Neural crest cell (in vitro differentiated cells): Measurements from ENCODE around the gene FBXO44. TPM values are rescaled to one million over a fixed set of nuclear protein-coding genes. Genes with fewer than 3 reads are reported as not detected.
"Not testable (repeated sequence)": the region's sequence is repeated elsewhere in the genome, so short reads cannot be mapped to it uniquely, and the experiment has no call there.

Source experiments
- DNase-seq: peaks from one replicate; pipeline ENCODE4 v3.0.0; 2021; ENCODE audit warnings: low read depth, mixed read lengths, low spot score
- H3K27ac Mint-ChIP-seq: one replicate; pipeline ENCODE4 v1.8.0; 2021; ENCODE audit warnings: mild to moderate bottlenecking, mixed read lengths; ENCODE audit not compliant: unreplicated experiment
- H3K27me3 Mint-ChIP-seq: 2 replicates; pipeline ENCODE4 v1.8.0; 2021; ENCODE audit warnings: low read depth, mild to moderate bottlenecking, mixed read lengths
- H3K36me3 Mint-ChIP-seq: 2 replicates; pipeline ENCODE4 v1.8.0; 2021; ENCODE audit warnings: low read depth, mild to moderate bottlenecking, mixed read lengths
- H3K4me1 Mint-ChIP-seq: 2 replicates; pipeline ENCODE4 v1.8.0; 2021; ENCODE audit warnings: mixed read lengths
- H3K4me3 Mint-ChIP-seq: one replicate; pipeline ENCODE4 v1.8.0; 2021; ENCODE audit warnings: mild to moderate bottlenecking, mixed read lengths
- H3K9me3 Mint-ChIP-seq: 2 replicates; pipeline ENCODE4 v1.8.0; 2021; ENCODE audit warnings: mixed read lengths
- long read RNA-seq: library from polyadenylated mRNA; unstranded; transcript quantifications from one replicate; pipeline ENCODE4 v2.0.0, GENCODE V29; 2020
- total RNA-seq: library from RNA; stranded (reverse); gene quantifications from 2 replicates; pipeline ENCODE4 v1.2.1, GENCODE V29; 2021
- TF ChIP-seq, protein P1 (sequence below): fragments of 200-600 bp; sonication (generic); conservative IDR thresholded peaks from 2 replicates; pipeline ENCODE4 v1.5.0; 2021; ENCODE audit warnings: antibody characterized with exemption, mild to moderate bottlenecking

Gene FBXO44
- total RNA-seq = 9.7 and 10.7 TPM in 2 replicates
- long read RNA-seq, partial matches to known transcripts = 0 of 1 reads
- long read RNA-seq, other reads (novel, unspliced or antisense) = 1 of 1 reads

- H3K27ac Mint-ChIP-seq = no peak within 1 kb of the TSS
Observed at GRCh38 chr1:11654137-11654938, at the start of gene FBXO44, which contains the start of gene FBXO2. TSS of gene FBXO44 (plus strand) at chr1:11654877. CDS start at chr1:11655836, 959 bp downstream. TSS of gene FBXO2 (minus strand) at chr1:11654429. CDS start at chr1:11654340, 89 bp downstream.

GRCh38 chr1:11606775-11607174 lies 47.9 kb upstream of the FBXO44 start:
- no peak overlapping the region for H3K4me3 Mint-ChIP-seq
- TF ChIP-seq, protein P1, sequence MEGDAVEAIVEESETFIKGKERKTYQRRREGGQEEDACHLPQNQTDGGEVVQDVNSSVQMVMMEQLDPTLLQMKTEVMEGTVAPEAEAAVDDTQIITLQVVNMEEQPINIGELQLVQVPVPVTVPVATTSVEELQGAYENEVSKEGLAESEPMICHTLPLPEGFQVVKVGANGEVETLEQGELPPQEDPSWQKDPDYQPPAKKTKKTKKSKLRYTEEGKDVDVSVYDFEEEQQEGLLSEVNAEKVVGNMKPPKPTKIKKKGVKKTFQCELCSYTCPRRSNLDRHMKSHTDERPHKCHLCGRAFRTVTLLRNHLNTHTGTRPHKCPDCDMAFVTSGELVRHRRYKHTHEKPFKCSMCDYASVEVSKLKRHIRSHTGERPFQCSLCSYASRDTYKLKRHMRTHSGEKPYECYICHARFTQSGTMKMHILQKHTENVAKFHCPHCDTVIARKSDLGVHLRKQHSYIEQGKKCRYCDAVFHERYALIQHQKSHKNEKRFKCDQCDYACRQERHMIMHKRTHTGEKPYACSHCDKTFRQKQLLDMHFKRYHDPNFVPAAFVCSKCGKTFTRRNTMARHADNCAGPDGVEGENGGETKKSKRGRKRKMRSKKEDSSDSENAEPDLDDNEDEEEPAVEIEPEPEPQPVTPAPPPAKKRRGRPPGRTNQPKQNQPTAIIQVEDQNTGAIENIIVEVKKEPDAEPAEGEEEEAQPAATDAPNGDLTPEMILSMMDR = no peak
- H3K4me1 Mint-ChIP-seq = no peaks in the 10 kb centered on the region
- H3K27me3 Mint-ChIP-seq = no peaks in the 10 kb centered on the region
- H3K9me3 Mint-ChIP-seq = peaks cover 3% of the 10 kb centered on the region
- H3K36me3 Mint-ChIP-seq = no peaks in the 10 kb centered on the region
- H3K27ac Mint-ChIP-seq = no peak overlapping the region
- DNase-seq = no peak

More at GRCh38 chr1:11654137-11654938, at the start of gene FBXO44, which contains the start of gene FBXO2:
- TF ChIP-seq, protein P1 = no peak
- no peak for DNase-seq
- Mint-ChIP-seq H3K4me1 (peaks cover 7% of the 10 kb centered on the region), H3K4me3 (peak within 1 kb of the TSS; percentile 79), H3K9me3 (no peaks in the 10 kb centered on the region), H3K36me3 (no peaks in the 10 kb centered on the region), H3K27me3 (peaks cover 55% of the 10 kb centered on the region)

- H3K4me3 Mint-ChIP-seq, H3K27ac Mint-ChIP-seq, H3K27me3 Mint-ChIP-seq, H3K9me3 Mint-ChIP-seq, DNase-seq, H3K36me3 Mint-ChIP-seq, H3K4me1 Mint-ChIP-seq: not testable (repeated sequence)
Observed at GRCh38 chr1:11608596-11609130, 46.0 kb upstream of the FBXO44 start.

GRCh38 chr1:11609378-11609777 lies 45.3 kb upstream of the FBXO44 start:
- H3K27me3 Mint-ChIP-seq, H3K36me3 Mint-ChIP-seq, DNase-seq, H3K4me1 Mint-ChIP-seq, H3K4me3 Mint-ChIP-seq, H3K9me3 Mint-ChIP-seq: not testable (repeated sequence)
- peak overlapping the region; percentile 75 for H3K27ac Mint-ChIP-seq

GRCh38 chr1:11610629-11611180 lies 44.0 kb upstream of the FBXO44 start:
- Mint-ChIP-seq H3K27ac (no peak overlapping the region), H3K4me1 (no peaks in the 10 kb centered on the region), H3K4me3 (no peak overlapping the region), H3K36me3 (no peaks in the 10 kb centered on the region), H3K27me3 (peaks cover 9% of the 10 kb centered on the region), H3K9me3 (peaks cover 3% of the 10 kb centered on the region)
- DNase-seq = no peak
- TF ChIP-seq, protein P1 = no peak

- Mint-ChIP-seq H3K9me3 (peaks cover 3% of the 10 kb centered on the region), H3K27ac (no peak overlapping the region), H3K4me1 (no peaks in the 10 kb centered on the region), H3K36me3 (no peaks in the 10 kb centered on the region), H3K4me3 (no peak overlapping the region), H3K27me3 (peaks cover 9% of the 10 kb centered on the region)
- no peak for DNase-seq
- TF ChIP-seq, protein P1 = no peak
Observed at GRCh38 chr1:11611638-11612327, 42.9 kb upstream of the FBXO44 start.
